ENCODE data around the gene MVB12B.

Gene MVB12B

DNA sequence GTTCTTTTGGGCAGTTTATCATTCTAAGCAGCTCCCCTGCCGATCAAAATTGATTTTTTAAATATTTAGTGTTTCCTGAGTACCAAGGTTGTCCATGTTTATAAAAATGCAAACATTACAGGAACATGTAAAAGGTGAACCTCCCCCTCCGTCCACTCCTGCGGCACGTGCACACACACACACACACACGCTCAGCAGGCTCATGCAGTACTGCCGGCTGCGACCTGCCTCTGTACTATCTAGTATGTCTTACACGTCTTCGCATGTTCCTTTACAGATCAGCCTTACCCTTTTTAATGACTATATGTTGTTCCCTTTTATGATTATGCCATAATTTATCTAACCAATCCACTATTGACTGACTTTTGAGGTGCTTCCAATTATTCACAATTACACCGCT, 165.3 kb downstream of the MVB12B start:
- ATAC-seq (replicated peaks; ENCODE audit: extremely low read depth, poor library complexity, severe bottlenecking): no peak
- no peaks in the 10 kb centered on the region for H3K4me1 Mint-ChIP-seq
- H3K27me3 Mint-ChIP-seq: no peaks in the 10 kb centered on the region
- H3K36me3 Mint-ChIP-seq (ENCODE audit: insufficient read depth): peaks cover 12% of the 10 kb centered on the region
- H3K4me3 Mint-ChIP-seq: no peak overlapping the region
- no peaks in the 10 kb centered on the region for H3K9me3 Mint-ChIP-seq
- DNase-seq (ENCODE audit: low spot score in 2 of 2): no peak
- no peak overlapping the region for H3K27ac Mint-ChIP-seq (ENCODE audit: low read depth)

DNA sequence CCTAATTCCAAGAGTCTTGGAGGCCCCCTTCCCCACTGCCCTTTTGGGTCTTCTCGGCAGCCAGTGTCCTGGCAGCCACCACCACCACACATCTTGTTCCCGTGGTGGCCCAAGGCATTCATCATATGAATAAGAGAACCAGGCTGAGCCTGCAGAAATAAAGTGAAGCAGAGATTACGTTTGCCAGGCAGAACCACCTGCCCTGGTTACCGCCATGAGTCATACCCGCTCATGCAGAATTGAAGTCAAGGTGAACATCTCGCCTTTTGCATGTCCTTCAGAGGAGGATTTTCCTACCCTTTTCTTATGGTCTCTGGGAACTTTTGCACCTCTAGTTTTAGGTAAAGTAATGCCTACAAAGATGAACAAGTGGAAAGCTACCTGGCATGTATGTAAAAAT, 167.6 kb downstream of the MVB12B start:
- H3K4me3 Mint-ChIP-seq: no peak overlapping the region
- no peak overlapping the region for H3K27ac Mint-ChIP-seq (ENCODE audit: low read depth)
- peaks cover 11% of the 10 kb centered on the region for H3K36me3 Mint-ChIP-seq (ENCODE audit: insufficient read depth)
- H3K9me3 Mint-ChIP-seq: no peaks in the 10 kb centered on the region
- H3K27me3 Mint-ChIP-seq: no peaks in the 10 kb centered on the region
- ATAC-seq (replicated peaks; ENCODE audit: extremely low read depth, poor library complexity, severe bottlenecking) (no peak), DNase-seq (ENCODE audit: low spot score in 2 of 2) (no peak)
- H3K4me1 Mint-ChIP-seq: peaks cover 12% of the 10 kb centered on the region

DNA sequence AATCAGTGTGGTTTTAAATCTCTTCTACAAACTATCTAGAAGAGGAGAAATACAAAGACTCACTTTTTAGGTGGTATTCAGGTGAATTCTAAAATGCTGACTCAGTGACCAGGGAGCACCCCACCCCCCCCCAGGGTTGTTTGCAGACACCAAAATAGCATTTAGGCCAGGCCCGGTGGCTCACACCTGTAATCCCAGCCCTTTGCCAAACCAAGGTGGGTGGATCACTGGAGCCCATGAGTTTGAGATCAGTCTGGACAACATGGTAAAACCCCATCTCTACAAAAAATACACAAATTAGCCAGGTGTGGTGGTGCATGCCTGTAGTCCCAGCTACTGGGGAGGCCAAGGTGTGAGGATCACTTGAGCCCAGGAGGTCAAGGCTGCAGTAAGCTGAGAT, 168.1 kb downstream of the MVB12B start:
- Mint-ChIP-seq H3K27me3 (no peaks in the 10 kb centered on the region), H3K36me3 (ENCODE audit: insufficient read depth) (peaks cover 12% of the 10 kb centered on the region), H3K27ac (ENCODE audit: low read depth) (no peak overlapping the region), H3K4me3 (no peak overlapping the region), H3K4me1 (peaks cover 17% of the 10 kb centered on the region), H3K9me3 (no peaks in the 10 kb centered on the region)
- DNase-seq (ENCODE audit: low spot score in 2 of 2) (no peak), ATAC-seq (replicated peaks; ENCODE audit: extremely low read depth, poor library complexity, severe bottlenecking) (no peak)

DNA sequence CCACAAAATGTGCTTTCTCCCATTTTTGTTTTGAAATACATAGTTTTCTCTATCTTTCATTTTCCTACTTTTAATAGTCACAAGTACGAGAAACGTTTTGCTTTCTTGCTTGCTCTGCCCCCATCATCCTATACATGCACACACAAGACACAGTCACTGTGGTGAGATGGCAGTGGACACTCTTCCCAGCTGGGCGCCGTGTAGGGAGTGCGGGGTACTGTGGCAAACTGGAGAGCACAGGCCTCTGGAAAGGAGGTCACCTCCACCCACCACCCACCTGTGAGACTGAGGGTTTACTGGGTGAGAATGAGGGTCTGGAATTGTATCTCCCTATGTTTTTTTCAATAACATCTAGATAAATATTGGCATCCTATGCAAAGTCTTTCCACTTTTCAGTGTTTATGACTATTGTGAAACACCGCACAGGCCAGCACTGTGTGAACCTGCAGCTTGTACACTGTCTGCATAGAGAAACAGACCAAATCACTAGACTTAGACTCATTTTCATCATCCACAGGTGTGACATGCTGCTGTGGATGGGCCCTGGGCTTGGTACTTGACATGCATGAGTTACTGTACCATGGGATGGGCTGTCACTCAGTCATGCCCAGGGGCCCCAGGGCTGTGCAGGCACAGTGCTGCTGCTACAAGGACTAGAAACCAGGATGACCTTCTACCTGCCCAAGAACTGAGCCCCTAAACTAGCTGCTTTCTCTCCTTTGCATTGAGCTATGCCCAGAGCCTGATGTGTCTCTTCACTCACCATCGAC, 169.0 kb downstream of the MVB12B start:
- ATAC-seq (replicated peaks; ENCODE audit: extremely low read depth, poor library complexity, severe bottlenecking) (no peak), DNase-seq (ENCODE audit: low spot score in 2 of 2) (no peak)
- Mint-ChIP-seq H3K4me3 (no peak overlapping the region), H3K27ac (ENCODE audit: low read depth) (peak overlapping the region; percentile 16), H3K9me3 (no peaks in the 10 kb centered on the region), H3K27me3 (no peaks in the 10 kb centered on the region), H3K4me1 (peaks cover 24% of the 10 kb centered on the region), H3K36me3 (ENCODE audit: insufficient read depth) (peaks cover 17% of the 10 kb centered on the region)

DNA sequence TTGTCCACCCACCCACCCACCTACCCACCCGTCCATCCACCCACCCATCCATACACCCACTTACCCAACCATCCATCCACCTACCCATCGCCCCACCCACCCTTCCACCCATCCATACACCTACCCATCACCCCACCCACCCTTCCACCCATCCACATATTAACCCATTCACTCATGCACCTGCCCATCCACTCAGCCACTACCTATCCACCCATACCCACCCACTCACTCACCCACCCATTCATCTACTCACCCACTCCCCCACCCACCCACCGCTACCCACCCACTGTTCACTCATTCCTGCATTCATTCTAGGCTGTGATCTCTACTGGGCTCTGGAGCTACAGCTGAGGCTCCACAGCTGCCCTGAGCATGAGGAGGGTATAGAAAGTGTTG, 169.6 kb downstream of the MVB12B start:
- peaks cover 17% of the 10 kb centered on the region for H3K36me3 Mint-ChIP-seq (ENCODE audit: insufficient read depth)
- ATAC-seq (replicated peaks; ENCODE audit: extremely low read depth, poor library complexity, severe bottlenecking) (no peak), DNase-seq (ENCODE audit: low spot score in 2 of 2) (no peak)
- no peak overlapping the region for H3K4me3 Mint-ChIP-seq
- no peaks in the 10 kb centered on the region for H3K27me3 Mint-ChIP-seq
- H3K4me1 Mint-ChIP-seq: peaks cover 29% of the 10 kb centered on the region
- H3K27ac Mint-ChIP-seq (ENCODE audit: low read depth): peak overlapping the region; percentile 16
- H3K9me3 Mint-ChIP-seq: no peaks in the 10 kb centered on the region

DNA sequence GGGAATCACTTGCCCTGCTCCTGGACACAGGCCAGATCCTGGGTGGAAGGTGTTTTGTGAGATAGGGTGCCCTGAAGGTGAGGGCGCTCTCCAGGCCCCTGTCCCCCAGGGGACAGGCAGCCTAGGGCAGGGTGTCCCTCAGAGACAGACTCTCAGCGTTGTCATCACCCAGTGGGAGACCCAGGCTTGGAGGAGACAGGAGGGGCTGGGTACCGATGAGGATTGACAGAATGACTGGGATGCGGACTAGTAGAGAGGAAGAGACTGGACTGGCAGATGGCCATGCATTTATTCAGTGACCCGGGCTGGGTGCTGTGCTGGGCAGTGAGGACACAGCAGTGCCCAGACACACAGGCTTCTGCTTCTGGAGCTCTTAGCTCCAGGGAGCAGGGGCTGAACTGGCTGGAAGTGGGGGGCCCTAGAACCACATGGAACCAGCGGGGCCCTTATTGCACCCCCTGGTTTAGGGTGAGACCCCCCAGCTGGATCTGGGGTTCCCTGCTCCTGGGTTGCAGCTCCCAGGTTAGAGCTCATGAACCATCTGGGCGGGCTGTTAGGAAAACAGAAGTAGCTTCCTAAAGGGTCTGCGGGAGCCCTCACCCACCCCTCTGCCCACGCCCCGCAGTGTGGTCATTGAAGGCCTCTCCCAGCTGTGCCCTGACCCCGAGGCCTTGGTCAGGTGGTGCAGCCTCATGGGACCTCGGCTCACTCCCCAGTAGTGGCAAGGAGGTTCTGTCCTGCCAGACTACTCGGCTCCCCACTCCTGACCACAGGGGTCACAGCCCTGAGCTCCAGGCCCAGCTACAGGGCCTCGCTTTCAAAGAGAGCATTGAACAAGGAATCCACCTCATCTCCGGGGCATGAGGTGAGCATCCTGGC, 170.4 kb downstream of the MVB12B start:
- no peak for ATAC-seq (replicated peaks; ENCODE audit: extremely low read depth, poor library complexity, severe bottlenecking)
- no peak overlapping the region for H3K4me3 Mint-ChIP-seq
- H3K4me1 Mint-ChIP-seq: peaks cover 29% of the 10 kb centered on the region
- H3K27me3 Mint-ChIP-seq: no peaks in the 10 kb centered on the region
- H3K27ac Mint-ChIP-seq (ENCODE audit: low read depth): no peak overlapping the region
- peaks cover 18% of the 10 kb centered on the region for H3K36me3 Mint-ChIP-seq (ENCODE audit: insufficient read depth)
- no peaks in the 10 kb centered on the region for H3K9me3 Mint-ChIP-seq
- no peak for DNase-seq (ENCODE audit: low spot score in 2 of 2)

DNA sequence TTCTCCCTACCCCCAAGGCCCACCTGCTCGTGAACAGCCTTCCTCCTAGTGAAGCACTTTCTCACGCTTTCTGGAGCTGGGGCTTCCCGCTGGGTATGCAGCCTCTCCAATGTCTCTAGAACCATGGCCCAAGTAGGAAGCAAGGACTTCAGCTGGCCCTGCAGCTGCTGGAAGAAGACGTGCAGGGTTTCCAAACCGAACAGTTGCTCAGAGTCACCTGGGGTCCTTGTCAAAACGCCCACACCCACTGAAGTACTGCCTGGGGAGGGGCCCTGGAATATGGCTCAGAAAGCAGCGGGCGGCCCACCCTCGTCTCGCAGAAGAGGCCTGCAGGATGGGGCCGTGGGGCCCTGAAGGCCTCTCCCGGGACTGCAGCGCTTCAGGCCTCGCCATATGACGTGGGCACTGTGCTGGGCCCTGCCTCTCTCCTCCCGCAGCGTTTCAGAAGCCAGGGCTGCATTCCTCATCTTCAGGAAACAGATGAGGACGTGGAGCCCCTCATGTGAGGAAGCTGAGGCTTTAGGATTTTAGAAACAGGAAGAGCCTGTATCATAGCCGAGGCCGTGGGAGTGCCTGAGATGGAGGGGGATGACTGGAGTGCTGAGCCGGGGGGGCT, 171.1 kb downstream of the MVB12B start:
- H3K36me3 Mint-ChIP-seq (ENCODE audit: insufficient read depth): peaks cover 18% of the 10 kb centered on the region

DNA sequence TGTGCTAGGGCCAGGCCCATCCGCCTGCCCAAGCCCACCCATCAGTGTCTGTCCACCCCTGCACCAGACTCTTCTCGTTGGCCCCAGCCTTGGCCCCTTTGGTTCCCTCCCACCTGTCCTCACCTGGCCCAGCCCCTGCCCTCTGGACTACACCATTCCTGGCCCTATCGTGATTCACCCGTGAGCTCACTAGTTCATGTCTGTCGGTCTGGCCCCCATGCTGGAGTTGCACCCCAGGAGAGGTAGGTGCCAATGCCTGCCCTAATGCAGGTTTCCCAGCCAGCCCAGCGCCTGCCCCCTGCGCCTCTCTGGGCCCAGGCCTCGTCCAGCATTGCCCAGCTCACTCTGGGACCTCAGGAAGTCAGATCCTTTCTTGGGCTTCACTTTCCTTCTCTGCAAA, 171.7 kb downstream of the MVB12B start:
- Mint-ChIP-seq H3K27ac (ENCODE audit: low read depth) (peak overlapping the region; percentile 35), H3K4me3 (no peak overlapping the region), H3K36me3 (ENCODE audit: insufficient read depth) (peaks cover 19% of the 10 kb centered on the region), H3K4me1 (peaks cover 29% of the 10 kb centered on the region), H3K27me3 (no peaks in the 10 kb centered on the region), H3K9me3 (no peaks in the 10 kb centered on the region)
- ATAC-seq (replicated peaks; ENCODE audit: extremely low read depth, poor library complexity, severe bottlenecking): no peak
- no peak for DNase-seq (ENCODE audit: low spot score in 2 of 2)

More for the DNA sequence above, 171.1 kb downstream of the MVB12B start:
- Mint-ChIP-seq H3K27me3 (no peaks in the 10 kb centered on the region), H3K27ac (ENCODE audit: low read depth) (no peak overlapping the region), H3K9me3 (no peaks in the 10 kb centered on the region), H3K4me1 (peaks cover 29% of the 10 kb centered on the region), H3K4me3 (no peak overlapping the region)
- ATAC-seq (replicated peaks; ENCODE audit: extremely low read depth, poor library complexity, severe bottlenecking) (no peak), DNase-seq (ENCODE audit: low spot score in 2 of 2) (no peak)

DNA sequence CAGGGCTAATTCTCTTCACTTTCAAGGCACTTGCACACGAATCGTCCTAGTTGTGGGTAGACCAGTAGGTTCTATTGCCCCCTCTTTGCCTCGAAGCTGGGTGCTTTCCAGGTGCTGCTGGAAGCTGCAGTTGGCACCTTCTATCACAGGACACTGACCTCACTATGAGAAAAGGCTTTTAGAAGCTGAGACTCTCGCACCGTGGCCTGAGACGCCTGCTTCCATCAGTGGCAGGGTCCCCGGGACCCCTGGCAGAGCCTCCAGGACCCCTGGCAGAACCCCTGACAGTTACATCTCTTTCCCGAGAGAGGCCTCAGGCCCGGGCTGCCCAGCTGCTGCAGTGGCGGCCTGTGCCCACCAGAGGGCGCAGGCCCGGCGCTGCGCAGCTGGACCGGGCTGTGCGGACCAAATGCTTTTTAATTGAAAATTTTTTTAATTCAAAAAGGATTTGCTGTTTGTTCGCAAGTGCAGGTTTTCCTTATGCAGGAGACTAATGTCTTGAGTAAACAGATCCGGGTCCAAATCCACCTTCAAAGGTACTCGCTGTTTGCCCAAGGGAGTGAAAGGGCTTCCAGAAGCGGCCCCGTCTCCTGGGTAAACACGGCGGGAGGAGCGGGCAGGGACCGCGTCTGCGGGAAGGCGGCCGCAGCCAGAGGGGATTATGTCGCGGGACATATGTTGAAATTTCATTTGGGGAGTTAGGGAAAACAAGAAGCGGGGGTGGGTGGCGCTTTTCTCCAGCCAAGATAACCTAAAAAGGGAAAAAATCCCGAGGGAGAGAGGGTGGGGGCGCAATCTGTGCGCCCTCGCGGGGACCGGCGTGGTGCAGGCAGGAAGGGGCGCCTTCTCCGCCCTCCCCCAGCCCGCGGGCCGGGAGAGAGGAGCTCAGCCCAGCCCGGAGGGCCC, 172.6 kb downstream of the MVB12B start:
- ATAC-seq (replicated peaks; ENCODE audit: extremely low read depth, poor library complexity, severe bottlenecking): peak; percentile 66
- H3K9me3 Mint-ChIP-seq: no peaks in the 10 kb centered on the region
- peaks cover 29% of the 10 kb centered on the region for H3K4me1 Mint-ChIP-seq
- H3K4me3 Mint-ChIP-seq: peak overlapping the region; percentile 23
- H3K27ac Mint-ChIP-seq (ENCODE audit: low read depth): peak overlapping the region; percentile 35
- H3K27me3 Mint-ChIP-seq: no peaks in the 10 kb centered on the region
- DNase-seq (ENCODE audit: low spot score in 2 of 2): no peak
- peaks cover 14% of the 10 kb centered on the region for H3K36me3 Mint-ChIP-seq (ENCODE audit: insufficient read depth)

DNA sequence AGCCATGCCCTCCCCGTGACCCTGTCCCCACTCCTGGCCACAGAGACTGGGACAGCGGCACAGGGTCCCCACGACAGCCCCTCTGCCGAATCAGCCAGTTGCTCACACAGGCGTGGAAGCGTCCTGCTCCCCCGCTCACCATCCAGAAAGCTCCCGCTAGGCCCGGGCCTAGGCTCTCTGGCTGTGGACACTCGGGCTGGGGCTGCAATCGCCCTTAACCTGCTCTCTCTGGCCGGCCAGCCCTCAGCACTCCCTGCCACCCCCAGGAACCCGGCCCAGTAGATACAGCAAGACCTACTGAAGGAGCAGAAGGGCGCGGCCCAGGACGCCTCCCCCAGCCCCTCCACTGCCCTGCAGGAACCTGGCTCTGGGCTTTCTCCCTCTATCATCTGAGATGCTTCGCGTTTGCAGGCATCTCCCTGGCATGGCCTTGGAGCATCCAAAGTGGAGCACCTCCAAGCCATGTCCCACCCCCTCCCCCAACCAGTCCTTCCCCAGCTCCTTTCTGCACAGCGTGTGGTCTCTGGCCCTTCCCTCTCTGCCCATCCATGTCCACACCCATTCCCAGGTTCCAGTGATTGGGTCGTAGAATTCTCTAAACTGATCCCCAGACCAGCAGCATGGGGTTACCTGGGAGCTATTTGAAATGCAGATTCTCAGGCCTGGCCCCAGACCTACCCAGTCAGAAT, 173.4 kb downstream of the MVB12B start:
- ATAC-seq (replicated peaks; ENCODE audit: extremely low read depth, poor library complexity, severe bottlenecking) (no peak), DNase-seq (ENCODE audit: low spot score in 2 of 2) (no peak)
- no peaks in the 10 kb centered on the region for H3K9me3 Mint-ChIP-seq
- H3K4me3 Mint-ChIP-seq: no peak overlapping the region
- H3K27me3 Mint-ChIP-seq: no peaks in the 10 kb centered on the region
- H3K4me1 Mint-ChIP-seq: peaks cover 29% of the 10 kb centered on the region
- H3K27ac Mint-ChIP-seq (ENCODE audit: low read depth): no peak overlapping the region
- H3K36me3 Mint-ChIP-seq (ENCODE audit: insufficient read depth): peaks cover 14% of the 10 kb centered on the region

DNA sequence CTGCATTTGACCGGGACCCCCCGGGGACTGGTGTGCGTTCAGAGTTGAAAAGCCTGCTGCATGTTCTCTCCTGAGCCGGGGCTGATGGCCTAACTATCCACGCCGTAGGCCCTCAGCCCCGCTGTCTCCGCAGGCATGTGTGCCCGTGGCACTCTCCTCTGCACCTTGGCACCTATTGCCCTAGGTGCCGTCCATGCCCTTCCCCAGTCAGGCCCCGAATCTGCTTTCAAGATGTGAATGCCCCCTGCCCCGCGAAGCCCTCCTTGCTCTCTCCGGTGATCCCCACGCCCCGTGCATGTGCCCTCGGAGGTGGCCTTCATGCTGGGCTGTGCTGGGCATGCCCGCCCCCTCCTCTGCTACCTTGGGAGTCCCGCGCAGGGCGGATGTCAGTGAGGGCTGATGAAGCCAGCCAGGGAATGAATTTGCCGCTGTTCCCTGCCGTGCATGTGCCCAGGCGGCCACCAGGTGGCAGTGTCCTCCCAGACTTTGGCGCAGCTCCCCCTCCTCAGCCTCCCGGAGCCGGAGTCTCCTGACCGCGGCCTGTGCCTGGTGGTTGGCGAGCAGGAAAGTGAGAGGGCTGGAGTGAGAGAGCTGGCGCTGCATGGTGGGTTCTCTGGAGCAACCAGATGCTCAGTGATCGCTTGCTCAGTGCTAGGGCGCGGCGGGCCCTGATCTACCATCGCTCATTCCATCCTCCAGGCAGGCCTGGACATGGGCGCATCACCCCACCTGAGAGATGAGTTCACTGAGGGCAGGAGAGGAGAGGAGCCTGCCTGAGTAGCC, 174.2 kb downstream of the MVB12B start:
- Mint-ChIP-seq H3K4me3 (peak overlapping the region; percentile 34), H3K27me3 (no peaks in the 10 kb centered on the region), H3K9me3 (no peaks in the 10 kb centered on the region), H3K36me3 (ENCODE audit: insufficient read depth) (peaks cover 14% of the 10 kb centered on the region), H3K4me1 (peaks cover 29% of the 10 kb centered on the region), H3K27ac (ENCODE audit: low read depth) (no peak overlapping the region)
- ATAC-seq (replicated peaks; ENCODE audit: extremely low read depth, poor library complexity, severe bottlenecking) (no peak), DNase-seq (ENCODE audit: low spot score in 2 of 2) (peak; percentile 36 to 57)
